ENCODE measurements around the gene FADS2.

The FADS2 gene

GRCh38 chr11:61864814-61865775 lies 37.0 kb downstream of the FADS2 start:
- H3K4me3 ChIP-seq (ENCODE audit: low read depth, low read length), result no peak overlapping the region
- DNase-seq (ENCODE audit: low read depth, low spot score), result no peak
- CTCF ChIA-PET, result interaction anchor here (0.6 to 10.2 kb wide), 8 partner anchors 36 to 243 kb away, joined by 3 to 183 read pairs (median 4); no protein-coding TSS in a partner anchor
- POLR2A ChIA-PET, result interaction anchor here (0.8 kb wide), 1 partner anchor 23 kb away, joined by 3 read pairs; no protein-coding TSS in a partner anchor
- no peak for TF ChIP-seq CTCF (IDR thresholded peaks at IDR 0.05; ENCODE audit: insufficient read depth, low read length, missing control alignments)

- no peak for DNase-seq (ENCODE audit: low read depth, low spot score)
- POLR2A ChIA-PET, result interaction anchor here (1.2 kb wide), 1 partner anchor 39 kb away, joined by 3 read pairs; no protein-coding TSS in a partner anchor
- CTCF ChIA-PET, result interaction anchor here (0.9 to 10.2 kb wide), 6 partner anchors 81 to 444 kb away, joined by 3 to 183 read pairs (median 4); no protein-coding TSS in a partner anchor
- TF ChIP-seq CTCF (IDR thresholded peaks at IDR 0.05; ENCODE audit: insufficient read depth, low read length, missing control alignments), result no peak
- H3K4me3 ChIP-seq (ENCODE audit: low read depth, low read length), result no peak overlapping the region
Measured at GRCh38 chr11:61866231-61866957, 38.3 kb downstream of the FADS2 start.

GRCh38 chr11:61866958-61867343 lies 38.9 kb downstream of the FADS2 start:
- CTCF ChIA-PET, result interaction anchor here (1.0 to 10.2 kb wide), 5 partner anchors 61 to 444 kb away, joined by 3 to 183 read pairs (median 4); no protein-coding TSS in a partner anchor
- DNase-seq (ENCODE audit: low read depth, low spot score), result no peak
- no peak for TF ChIP-seq CTCF (IDR thresholded peaks at IDR 0.05; ENCODE audit: insufficient read depth, low read length, missing control alignments)
- POLR2A ChIA-PET, result interaction anchor here (0.6 to 1.2 kb wide), 2 partner anchors 13 to 39 kb away, joined by 3 read pairs; no protein-coding TSS in a partner anchor
- H3K4me3 ChIP-seq (ENCODE audit: low read depth, low read length), result no peak overlapping the region

- POLR2A ChIA-PET, result no interaction called here
Measured at GRCh38 chr11:61868571-61869428, 40.7 kb downstream of the FADS2 start.

GRCh38 chr11:61869429-61869707 lies 41.3 kb downstream of the FADS2 start:
- ChIA-PET POLR2A (no interaction called here), CTCF (interaction anchor here (1.6 to 17.1 kb wide), 9 partner anchors 13 to 237 kb away, joined by 6 to 233 read pairs (median 79); partner anchors contain the start of gene BEST1)
- no peak for DNase-seq (ENCODE audit: low read depth, low spot score)
- TF ChIP-seq CTCF (IDR thresholded peaks at IDR 0.05; ENCODE audit: insufficient read depth, low read length, missing control alignments), result no peak
- no peak overlapping the region for H3K4me3 ChIP-seq (ENCODE audit: low read depth, low read length)

More at GRCh38 chr11:61868571-61869428, 40.7 kb downstream of the FADS2 start:
- CTCF ChIA-PET, result interaction anchor here (2.8 to 17.1 kb wide), 7 partner anchors 21 to 237 kb away, joined by 11 to 233 read pairs (median 110); partner anchors contain the start of gene BEST1
- H3K4me3 ChIP-seq (ENCODE audit: low read depth, low read length), result no peak overlapping the region
- TF ChIP-seq CTCF (IDR thresholded peaks at IDR 0.05; ENCODE audit: insufficient read depth, low read length, missing control alignments), result no peak
- DNase-seq (ENCODE audit: low read depth, low spot score), result no peak

Data from AG04449 (cell line).